Activated gamma-delta T cell treated with anti-CD3 and anti-CD28 coated beads, Interleukin-2, amount 50 U/mL, for 16 hours (primary cell): ENCODE results near the gene SLC25A15.
"Not testable (repeated sequence)": the region's sequence is repeated elsewhere in the genome, so short reads cannot be mapped to it uniquely, and the experiment has no call there.

Source experiments
- DNase-seq: peaks from one replicate; pipeline ENCODE4 v3.0.0-alpha.2; 2020; ENCODE audit warnings: low read depth

Gene SLC25A15

GRCh38 chr13:40813667-40814454, 24.4 kb downstream of the SLC25A15 start:
- no peak for DNase-seq

GRCh38 chr13:40814803-40815202, 25.4 kb downstream of the SLC25A15 start:
- DNase-seq = no peak

GRCh38 chr13:40818926-40819325, 29.5 kb downstream of the SLC25A15 start:
- DNase-seq = no peak

- DNase-seq = no peak
These were observed 30.4 kb downstream of the SLC25A15 start for GRCh38 chr13:40819797-40820315.

- not testable (repeated sequence) for DNase-seq
These were observed 50.3 kb downstream of the SLC25A15 start for GRCh38 chr13:40839725-40840124.

GRCh38 chr13:40840955-40841354, 51.5 kb downstream of the SLC25A15 start:
- not testable (repeated sequence) for DNase-seq
